ENCODE measurements around the gene CFAP46.
"Not testable (repeated sequence)": the region's sequence is repeated elsewhere in the genome, so short reads cannot be mapped to it uniquely, and the experiment has no call there.

The CFAP46 gene

GRCh38 chr10:132799865-132800264 is 142.5 kb downstream of the CFAP46 start:
- no peak overlapping the region for H3K9ac ChIP-seq (ENCODE audit: low read length)
- no peaks in the 10 kb centered on the region for H3K36me3 ChIP-seq (ENCODE audit: low read length)
- no peak for TF ChIP-seq CTCF (IDR thresholded peaks at IDR 0.05; ENCODE audit: insufficient read depth, low read length, poor library complexity, severe bottlenecking)
- no peak for TF ChIP-seq EZH2phosphoT487 (conservative IDR thresholded peaks at IDR 0.05; ENCODE audit: low read length)
- H3K79me2 ChIP-seq (ENCODE audit: insufficient read depth, low read length): no peaks in the 10 kb centered on the region
- H3K27ac ChIP-seq (ENCODE audit: low read depth, low read length): no peak overlapping the region
- H4K20me1 ChIP-seq (ENCODE audit: low read depth, low read length): no peaks in the 10 kb centered on the region
- H3K9me3 ChIP-seq (ENCODE audit: insufficient read depth, low read length): no peaks in the 10 kb centered on the region
- no peaks in the 10 kb centered on the region for H3F3A ChIP-seq (ENCODE audit: insufficient read depth)
- no peak overlapping the region for H3K4me3 ChIP-seq (ENCODE audit: insufficient read depth, low read length, poor library complexity, severe bottlenecking)
- no peaks in the 10 kb centered on the region for H3K9me2 ChIP-seq (replicated peaks; ENCODE audit: insufficient read depth, low read length)
- H3K4me2 ChIP-seq (ENCODE audit: low read depth, low read length, poor library complexity, severe bottlenecking): no peak overlapping the region
- H3K27me3 ChIP-seq (ENCODE audit: low read length): no peaks in the 10 kb centered on the region
- H2AFZ ChIP-seq (ENCODE audit: low read depth, low read length, severe bottlenecking): no peak overlapping the region

DNA sequence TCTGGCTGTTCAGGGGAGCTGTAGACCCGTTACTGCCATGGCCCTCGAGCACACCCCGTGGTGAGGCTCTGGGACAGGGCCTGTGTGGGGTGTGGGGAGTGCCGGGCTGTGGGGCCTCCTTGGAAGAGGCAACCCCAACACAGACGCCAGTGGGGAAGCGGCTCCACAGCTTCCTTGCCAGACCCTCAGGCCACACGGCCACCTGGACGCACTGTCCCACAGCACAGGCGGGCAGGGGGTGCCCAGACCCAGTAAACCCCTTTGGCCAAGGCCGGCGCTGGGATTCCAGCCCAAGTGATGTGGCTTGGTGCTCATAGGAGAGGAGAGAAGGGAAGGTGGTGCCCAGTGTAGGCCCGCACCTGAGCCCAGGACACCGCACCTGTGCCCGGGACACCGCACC is 143.5 kb downstream of the CFAP46 start:
- no peak overlapping the region for H2AFZ ChIP-seq (ENCODE audit: low read depth, low read length, severe bottlenecking)
- no peak overlapping the region for H3K27ac ChIP-seq (ENCODE audit: low read depth, low read length)
- TF ChIP-seq EZH2phosphoT487 (conservative IDR thresholded peaks at IDR 0.05; ENCODE audit: low read length): no peak
- TF ChIP-seq CTCF (IDR thresholded peaks at IDR 0.05; ENCODE audit: insufficient read depth, low read length, poor library complexity, severe bottlenecking): no peak
- H3K27me3 ChIP-seq (ENCODE audit: low read length): no peaks in the 10 kb centered on the region
- H3K9ac ChIP-seq (ENCODE audit: low read length): no peak overlapping the region
- no peaks in the 10 kb centered on the region for H3K79me2 ChIP-seq (ENCODE audit: insufficient read depth, low read length)
- no peak overlapping the region for H3K4me3 ChIP-seq (ENCODE audit: insufficient read depth, low read length, poor library complexity, severe bottlenecking)
- no peaks in the 10 kb centered on the region for H3K9me2 ChIP-seq (replicated peaks; ENCODE audit: insufficient read depth, low read length)
- no peaks in the 10 kb centered on the region for H4K20me1 ChIP-seq (ENCODE audit: low read depth, low read length)
- H3K9me3 ChIP-seq (ENCODE audit: insufficient read depth, low read length): no peaks in the 10 kb centered on the region
- H3K4me2 ChIP-seq (ENCODE audit: low read depth, low read length, poor library complexity, severe bottlenecking): no peak overlapping the region
- no peaks in the 10 kb centered on the region for H3K36me3 ChIP-seq (ENCODE audit: low read length)
- no peaks in the 10 kb centered on the region for H3F3A ChIP-seq (ENCODE audit: insufficient read depth)

DNA sequence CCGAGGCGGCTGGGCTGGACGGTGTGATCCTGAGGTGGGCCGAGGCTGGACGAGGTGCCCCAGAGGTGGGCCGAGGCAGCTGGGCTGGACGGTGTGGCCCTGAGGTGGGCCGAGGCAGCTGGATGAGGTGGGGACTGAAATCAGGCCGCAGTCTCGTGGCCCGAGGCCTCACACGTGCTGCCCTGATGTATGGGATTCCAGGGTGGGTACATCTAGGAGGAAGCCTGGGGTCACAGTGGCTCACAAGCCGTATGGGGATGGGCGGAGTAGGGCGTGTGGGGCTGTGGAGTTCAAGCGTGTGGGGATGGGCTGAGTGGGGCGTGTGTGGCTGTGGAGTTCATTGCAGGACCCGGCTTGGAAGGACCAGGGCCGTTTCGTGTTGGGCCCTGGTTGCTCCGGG is 144.0 kb downstream of the CFAP46 start:
- H3K79me2 ChIP-seq (ENCODE audit: insufficient read depth, low read length): no peaks in the 10 kb centered on the region
- no peak overlapping the region for H3K27ac ChIP-seq (ENCODE audit: low read depth, low read length)
- no peak overlapping the region for H3K9ac ChIP-seq (ENCODE audit: low read length)
- no peaks in the 10 kb centered on the region for H3F3A ChIP-seq (ENCODE audit: insufficient read depth)
- H3K27me3 ChIP-seq (ENCODE audit: low read length): no peaks in the 10 kb centered on the region
- TF ChIP-seq CTCF (IDR thresholded peaks at IDR 0.05; ENCODE audit: insufficient read depth, low read length, poor library complexity, severe bottlenecking) (no peak), EZH2phosphoT487 (conservative IDR thresholded peaks at IDR 0.05; ENCODE audit: low read length) (no peak)
- H4K20me1 ChIP-seq (ENCODE audit: low read depth, low read length): no peaks in the 10 kb centered on the region
- no peak overlapping the region for H2AFZ ChIP-seq (ENCODE audit: low read depth, low read length, severe bottlenecking)
- H3K9me3 ChIP-seq (ENCODE audit: insufficient read depth, low read length): no peaks in the 10 kb centered on the region
- no peak overlapping the region for H3K4me3 ChIP-seq (ENCODE audit: insufficient read depth, low read length, poor library complexity, severe bottlenecking)
- H3K4me2 ChIP-seq (ENCODE audit: low read depth, low read length, poor library complexity, severe bottlenecking): no peak overlapping the region
- no peaks in the 10 kb centered on the region for H3K36me3 ChIP-seq (ENCODE audit: low read length)
- H3K9me2 ChIP-seq (replicated peaks; ENCODE audit: insufficient read depth, low read length): no peaks in the 10 kb centered on the region

GRCh38 chr10:132797986-132798385 is 144.4 kb downstream of the CFAP46 start:
- not testable (repeated sequence) for H3K27ac ChIP-seq (ENCODE audit: low read depth, low read length); H3K4me3 ChIP-seq (ENCODE audit: insufficient read depth, low read length, poor library complexity, severe bottlenecking); H3K36me3 ChIP-seq (ENCODE audit: low read length); H3K9me2 ChIP-seq (replicated peaks; ENCODE audit: insufficient read depth, low read length); H3F3A ChIP-seq (ENCODE audit: insufficient read depth); H3K9me3 ChIP-seq (ENCODE audit: insufficient read depth, low read length); H3K79me2 ChIP-seq (ENCODE audit: insufficient read depth, low read length); H3K27me3 ChIP-seq (ENCODE audit: low read length); H2AFZ ChIP-seq (ENCODE audit: low read depth, low read length, severe bottlenecking); H3K4me2 ChIP-seq (ENCODE audit: low read depth, low read length, poor library complexity, severe bottlenecking); H3K9ac ChIP-seq (ENCODE audit: low read length); H4K20me1 ChIP-seq (ENCODE audit: low read depth, low read length)

Data from SU-DHL-6 (cell line).